ACC112 (cell line): ENCODE measurements around the gene ZFTA.
A peak's percentile ranks its signal among the peaks of the same experiment; 100 is the strongest.

Experiments
- H2AFZ ChIP-seq: fragments of 200-600 bp; sonication (generic); one replicate; pipeline ENCODE4 v1.6.0; 2017; ENCODE audit warnings: antibody characterized with exemption, low read length; ENCODE audit not compliant: unreplicated experiment
- H3K27ac ChIP-seq: fragments of 200-600 bp; sonication (generic); 2 replicates; pipeline ENCODE4 v1.5.1; 2014; ENCODE audit warnings: low read depth, mild to moderate bottlenecking, antibody characterized with exemption, low read length, moderate library complexity
- H3K27me3 ChIP-seq: fragments of 200-600 bp; sonication (generic); 2 replicates; pipeline ENCODE4 v1.6.1; 2014; ENCODE audit warnings: mild to moderate bottlenecking, antibody characterized with exemption, low read length, moderate library complexity, mixed read lengths; ENCODE audit not compliant: insufficient read depth
- H3K36me3 ChIP-seq: fragments of 200-600 bp; sonication (generic); 2 replicates; pipeline ENCODE4 v1.6.1; 2016; ENCODE audit warnings: mild to moderate bottlenecking, antibody characterized with exemption, low read length, moderate library complexity, mixed read lengths; ENCODE audit not compliant: insufficient read depth
- H3K4me1 ChIP-seq: fragments of 200-600 bp; sonication (generic); one replicate; pipeline ENCODE4 v1.6.1; 2016; ENCODE audit warnings: low read length, mixed read lengths; ENCODE audit not compliant: insufficient read depth, unreplicated experiment, control insufficient read depth
- H3K4me3 ChIP-seq: fragments of 200-600 bp; sonication (generic); 2 replicates; pipeline ENCODE4 v1.5.1; 2014; ENCODE audit warnings: mild to moderate bottlenecking, low read depth, low read length
- H3K79me2 ChIP-seq: fragments of 200-600 bp; sonication (generic); one replicate; pipeline ENCODE4 v1.6.0; 2016; ENCODE audit warnings: low read length; ENCODE audit not compliant: control insufficient read depth, unreplicated experiment, insufficient read depth

Gene ZFTA

DNA sequence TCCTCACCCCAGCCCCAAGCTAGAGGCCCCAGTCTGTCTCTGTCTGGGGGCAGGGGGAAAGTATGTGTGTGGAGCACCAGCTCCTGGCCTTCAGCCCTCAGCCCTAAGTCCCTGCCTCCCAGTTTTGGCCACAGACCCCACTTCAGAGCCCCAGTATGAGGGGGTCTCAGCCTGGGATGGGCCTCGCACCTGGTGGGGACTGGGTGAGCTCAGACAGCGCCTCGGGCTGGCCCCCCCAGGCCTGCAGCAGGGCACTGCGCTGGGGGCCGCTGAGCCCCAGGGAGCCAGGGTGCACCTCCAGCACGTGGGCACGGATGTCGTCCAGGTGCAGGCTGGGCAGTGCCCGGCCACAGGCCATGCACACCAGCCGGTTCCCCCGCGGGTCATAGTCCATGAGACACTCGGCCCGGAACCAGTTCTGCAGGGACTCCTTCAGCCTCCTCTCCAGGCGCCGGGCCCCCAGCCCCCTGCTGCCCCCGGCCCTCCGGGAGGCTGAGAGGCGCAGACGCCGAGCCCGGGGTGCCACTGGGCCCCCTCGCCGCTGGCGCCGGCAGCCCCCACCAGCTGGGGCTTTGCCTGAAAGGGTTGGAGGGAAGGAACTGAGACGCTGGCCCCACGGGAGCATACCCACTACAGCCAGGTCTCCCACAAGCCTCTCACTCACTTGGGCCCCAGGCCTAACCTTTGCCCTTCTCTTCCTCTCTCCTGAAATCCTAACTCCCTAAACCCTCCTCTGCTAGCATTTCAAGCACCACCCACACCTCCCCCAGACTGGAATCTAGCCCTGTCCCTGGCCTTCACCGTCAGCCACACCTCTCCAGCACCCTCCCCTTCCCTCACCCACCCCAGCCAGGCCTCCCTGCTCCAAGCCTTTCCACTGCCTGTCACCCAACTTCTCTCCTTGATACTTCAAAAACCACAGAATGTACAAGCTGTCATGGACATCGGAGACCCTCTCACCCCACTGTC lies 3.6 kb downstream of the ZFTA start:
- Histone ChIP-seq H2AFZ (no peak overlapping the region), H3K4me3 (no peak overlapping the region), H3K27ac (no peak overlapping the region), H3K27me3 (no peaks in the 10 kb centered on the region), H3K4me1 (peaks cover 26% of the 10 kb centered on the region), H3K79me2 (peaks cover 18% of the 10 kb centered on the region), H3K36me3 (no peaks in the 10 kb centered on the region)

DNA sequence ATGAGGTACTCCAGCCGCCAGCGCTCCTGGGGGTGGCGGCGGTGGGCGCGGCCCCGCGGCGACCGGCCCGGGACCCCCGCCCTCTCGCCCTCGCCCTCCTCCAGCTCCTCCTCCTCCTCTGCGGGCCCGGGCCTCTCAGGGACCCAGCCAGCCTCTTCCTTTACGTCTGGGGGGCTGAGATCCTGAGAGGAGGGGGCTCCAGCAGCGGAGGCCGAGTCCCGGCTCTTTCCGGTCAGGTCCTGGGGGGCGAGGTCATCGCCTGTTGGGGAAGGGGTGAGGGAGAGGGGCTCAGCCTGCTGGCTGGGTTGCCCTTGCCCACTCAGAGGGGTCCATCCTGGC lies 4.3 kb downstream of the ZFTA start:
- peaks cover 26% of the 10 kb centered on the region for H3K4me1 ChIP-seq

DNA sequence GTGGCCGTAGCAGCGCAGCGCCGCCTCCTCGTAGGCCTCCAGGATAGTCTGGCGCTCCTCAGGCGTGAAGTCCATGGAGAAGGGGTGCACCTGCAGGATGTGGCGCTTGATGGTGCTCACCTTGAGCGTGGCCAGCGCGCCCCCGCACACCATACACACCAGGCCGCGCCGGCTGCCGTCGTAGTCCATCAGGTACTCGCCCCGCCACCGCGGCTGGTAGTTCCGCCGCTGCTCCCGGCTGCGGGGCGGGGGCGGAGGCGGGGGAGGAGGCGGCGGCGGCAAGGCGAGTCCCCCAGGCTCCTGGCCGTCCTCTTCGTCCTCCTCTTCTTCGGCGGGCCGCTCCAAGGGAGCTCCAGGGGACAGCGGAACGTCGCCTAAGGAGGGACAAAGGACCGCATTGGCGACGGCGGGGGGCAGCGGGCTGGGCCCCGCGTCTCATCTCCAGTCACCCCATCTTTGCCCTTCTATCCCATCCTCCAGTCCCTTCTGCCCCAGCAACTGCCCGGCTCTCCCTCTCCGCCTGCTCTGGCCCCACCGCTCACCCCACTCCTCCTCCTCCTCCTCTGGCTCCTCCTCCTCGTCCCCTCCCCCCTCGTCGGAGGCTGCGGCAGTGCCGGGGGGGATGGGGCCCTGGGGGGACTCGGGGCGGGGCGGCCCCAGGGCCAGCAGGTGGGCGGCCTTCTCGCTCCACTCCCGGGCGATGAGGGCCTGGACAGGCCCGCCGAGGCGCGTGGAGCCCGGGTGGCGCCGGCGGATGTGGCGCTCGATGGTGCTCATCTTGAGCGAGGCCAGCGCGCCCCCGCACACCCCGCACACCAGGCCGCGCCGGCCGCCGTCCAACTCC lies 4.9 kb downstream of the ZFTA start:
- Histone ChIP-seq H3K27me3 (no peaks in the 10 kb centered on the region), H2AFZ (no peak overlapping the region), H3K4me1 (peaks cover 26% of the 10 kb centered on the region), H3K27ac (no peak overlapping the region), H3K36me3 (no peaks in the 10 kb centered on the region), H3K4me3 (peak overlapping the region; percentile 42), H3K79me2 (peaks cover 18% of the 10 kb centered on the region)

More for the DNA sequence above, 4.3 kb downstream of the ZFTA start:
- Histone ChIP-seq H3K4me3 (no peak overlapping the region), H3K79me2 (peaks cover 18% of the 10 kb centered on the region), H3K36me3 (no peaks in the 10 kb centered on the region), H2AFZ (no peak overlapping the region), H3K27me3 (no peaks in the 10 kb centered on the region), H3K27ac (no peak overlapping the region)

DNA sequence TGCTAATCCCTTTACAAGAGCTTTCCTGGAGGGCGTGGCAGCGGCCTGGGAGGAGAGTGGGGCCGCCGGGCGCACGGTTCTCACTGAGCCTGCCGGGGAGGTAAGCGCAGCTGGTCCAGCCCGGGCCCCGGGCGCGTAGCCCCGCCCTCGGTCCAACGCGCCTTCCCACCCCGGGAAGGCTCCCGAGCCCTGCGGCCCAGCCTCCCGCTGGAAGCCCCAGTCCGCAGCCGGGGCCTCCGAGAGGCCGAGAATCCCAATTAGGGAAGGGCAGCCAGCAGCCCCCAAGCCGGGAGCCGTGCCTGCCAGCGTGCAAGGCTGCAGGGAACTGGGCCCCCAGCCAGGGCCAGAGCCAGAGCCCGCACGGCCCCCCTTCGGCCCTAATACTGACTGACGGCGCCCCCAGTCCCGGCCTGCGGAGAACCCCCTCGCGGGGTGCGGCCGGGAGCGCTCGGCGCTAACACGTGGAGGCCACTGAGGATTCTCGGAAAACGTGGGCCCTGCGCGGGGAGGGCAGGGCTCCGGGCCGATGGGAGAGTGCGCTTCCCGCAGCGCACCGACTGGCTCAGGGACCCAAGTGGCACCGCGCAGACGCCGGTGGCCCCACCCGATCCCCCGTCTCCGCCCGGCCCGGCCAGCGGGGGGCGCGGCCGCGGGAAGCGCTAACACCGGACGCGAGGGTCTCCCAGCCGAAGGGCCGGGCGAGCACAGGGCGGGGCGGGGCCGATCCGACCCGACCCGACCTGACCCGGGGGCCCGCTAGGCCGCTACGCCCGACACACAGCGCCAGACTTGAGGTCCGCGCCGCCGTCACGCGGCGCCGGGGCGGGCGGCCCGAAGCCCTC lies 5.7 kb downstream of the ZFTA start:
- Histone ChIP-seq H3K4me3 (peak overlapping the region; percentile 42), H3K27me3 (no peaks in the 10 kb centered on the region), H3K36me3 (no peaks in the 10 kb centered on the region), H2AFZ (no peak overlapping the region), H3K4me1 (peaks cover 26% of the 10 kb centered on the region), H3K79me2 (peaks cover 18% of the 10 kb centered on the region), H3K27ac (no peak overlapping the region)

DNA sequence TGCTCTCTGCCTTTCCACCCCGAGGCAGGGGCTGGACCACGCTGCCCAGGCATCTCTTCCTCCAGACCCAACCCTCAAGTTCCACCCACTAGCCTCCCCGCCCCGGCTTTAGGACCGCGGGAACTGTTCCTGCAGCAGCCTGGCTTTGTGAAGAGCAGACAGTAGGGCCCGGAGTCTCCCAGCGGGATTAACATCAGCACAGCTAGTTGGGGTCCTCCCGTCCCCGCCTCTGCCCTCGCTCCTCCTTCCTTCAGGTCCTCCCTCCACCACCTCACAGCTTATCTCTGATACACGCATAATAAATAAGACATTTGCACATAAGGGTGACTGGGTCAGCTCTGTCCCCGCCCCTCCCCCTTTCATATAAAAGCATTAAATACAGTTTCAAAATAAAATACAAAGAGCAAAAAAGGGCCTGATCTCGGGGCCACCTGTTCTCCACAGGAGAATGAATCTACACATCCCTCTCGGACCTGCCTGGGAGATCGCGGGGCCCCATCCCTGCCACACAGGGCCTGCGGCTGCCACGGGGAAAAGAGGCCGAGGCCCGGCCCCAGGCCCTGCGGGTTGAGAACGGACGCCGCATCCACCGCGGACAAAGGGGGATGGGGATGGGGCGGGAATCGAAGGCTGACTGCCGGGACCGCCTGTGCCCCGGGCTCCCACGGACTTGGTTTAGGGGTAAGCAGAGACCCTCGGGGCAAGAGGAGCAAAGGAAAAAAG lies 6.5 kb downstream of the ZFTA start:
- Histone ChIP-seq H3K4me3 (no peak overlapping the region), H2AFZ (no peak overlapping the region), H3K27me3 (no peaks in the 10 kb centered on the region), H3K27ac (no peak overlapping the region), H3K79me2 (peaks cover 18% of the 10 kb centered on the region), H3K36me3 (no peaks in the 10 kb centered on the region), H3K4me1 (peaks cover 23% of the 10 kb centered on the region)

DNA sequence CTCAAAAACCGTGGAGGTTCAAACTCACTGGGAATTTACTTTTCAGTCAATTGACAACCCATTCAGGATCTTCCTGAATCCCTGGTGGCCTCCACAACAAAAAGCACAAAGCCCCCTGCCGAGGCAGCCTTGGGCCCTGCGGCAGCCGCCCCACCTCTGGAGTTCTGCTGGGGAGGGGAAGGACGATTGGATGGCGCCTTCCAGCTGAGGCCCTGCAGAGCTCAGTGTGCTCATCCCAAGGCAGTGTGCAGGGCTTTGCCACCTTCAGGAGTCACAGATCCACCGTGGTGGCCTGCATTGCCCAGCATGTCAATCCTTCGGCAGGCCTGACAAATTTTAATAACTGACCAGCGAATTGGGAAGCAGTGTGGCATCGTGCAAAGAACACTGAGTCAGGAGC lies 7.4 kb downstream of the ZFTA start:
- H2AFZ ChIP-seq, result no peak overlapping the region
- peaks cover 11% of the 10 kb centered on the region for H3K79me2 ChIP-seq
- no peak overlapping the region for H3K4me3 ChIP-seq
- no peaks in the 10 kb centered on the region for H3K36me3 ChIP-seq
- H3K4me1 ChIP-seq, result peaks cover 14% of the 10 kb centered on the region
- no peak overlapping the region for H3K27ac ChIP-seq
- H3K27me3 ChIP-seq, result no peaks in the 10 kb centered on the region

DNA sequence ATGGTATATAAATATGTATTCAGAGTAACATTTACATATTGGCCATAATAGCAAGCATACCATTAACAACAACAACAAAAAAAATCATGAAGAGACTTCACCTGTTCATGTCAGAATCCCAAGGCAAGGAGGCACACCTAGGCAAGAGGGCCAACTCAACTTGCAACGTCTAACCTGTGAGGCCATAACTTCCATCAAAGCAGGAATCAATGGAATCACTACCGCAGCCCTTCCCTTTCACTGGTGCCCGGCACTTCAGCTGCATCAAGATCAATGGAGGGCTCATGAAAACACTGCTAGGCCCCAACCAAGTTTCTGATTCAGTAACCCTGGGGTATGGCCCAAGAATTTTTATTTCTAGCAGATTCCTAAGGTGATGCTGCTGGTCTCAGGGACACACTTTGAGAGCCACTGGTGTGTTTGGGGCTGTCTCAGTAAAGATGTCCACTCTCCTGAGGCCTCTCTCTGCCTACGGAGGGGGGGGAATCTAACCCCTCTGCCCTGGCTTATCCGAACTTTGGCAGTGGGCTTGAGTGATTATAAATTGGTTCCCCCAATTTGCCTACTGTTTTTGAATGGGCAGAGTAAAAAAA lies 8.0 kb downstream of the ZFTA start:
- Histone ChIP-seq H3K27me3 (no peaks in the 10 kb centered on the region), H3K4me1 (peaks cover 12% of the 10 kb centered on the region), H3K36me3 (no peaks in the 10 kb centered on the region), H3K27ac (no peak overlapping the region), H3K4me3 (no peak overlapping the region), H3K79me2 (peaks cover 5% of the 10 kb centered on the region), H2AFZ (no peak overlapping the region)

DNA sequence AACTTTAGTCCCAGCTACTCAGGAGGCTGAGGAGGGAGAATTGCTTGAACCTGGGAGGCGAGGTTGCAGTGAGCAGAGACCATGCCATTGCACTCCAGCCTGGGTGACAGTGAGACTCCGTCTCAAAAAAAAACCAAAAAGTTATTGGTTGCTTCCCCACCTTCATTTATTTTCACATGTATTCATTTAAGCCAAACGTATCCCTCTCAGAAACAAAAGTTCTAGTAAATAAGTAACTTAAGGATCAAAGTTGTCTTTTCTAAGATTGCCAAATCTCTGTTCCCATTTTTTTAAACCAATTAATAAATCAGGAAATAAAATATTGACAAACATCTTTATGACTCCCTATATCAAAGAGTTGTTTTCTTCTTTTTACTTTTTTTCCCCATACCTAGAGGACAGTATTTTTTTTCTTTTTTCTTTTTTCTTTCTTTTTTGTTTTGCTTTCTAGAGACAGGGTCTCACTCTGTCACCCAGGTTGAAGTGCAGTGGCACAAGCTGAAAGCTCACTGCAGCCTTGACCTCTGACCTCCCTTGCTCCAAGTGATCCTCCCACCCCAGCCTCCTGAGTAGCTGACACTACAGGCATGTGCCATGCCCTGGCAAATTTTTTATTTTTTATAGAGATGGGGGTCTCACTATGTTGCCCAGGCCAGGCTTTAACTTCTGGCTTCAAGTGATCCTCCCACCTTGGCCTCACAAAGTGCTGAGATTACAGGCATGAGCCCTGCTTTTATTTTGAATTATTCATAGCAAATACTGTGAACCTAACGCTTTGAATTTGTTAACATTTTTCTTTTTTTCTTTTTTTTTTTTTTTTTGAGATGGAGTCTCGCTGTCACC lies 11.4 kb downstream of the ZFTA start:
- Histone ChIP-seq H3K79me2 (no peaks in the 10 kb centered on the region), H3K36me3 (peaks cover 14% of the 10 kb centered on the region; the same call in 1 of the 2 replicates), H3K4me3 (no peak overlapping the region), H3K4me1 (no peaks in the 10 kb centered on the region), H3K27ac (no peak overlapping the region), H3K27me3 (no peaks in the 10 kb centered on the region), H2AFZ (no peak overlapping the region)

DNA sequence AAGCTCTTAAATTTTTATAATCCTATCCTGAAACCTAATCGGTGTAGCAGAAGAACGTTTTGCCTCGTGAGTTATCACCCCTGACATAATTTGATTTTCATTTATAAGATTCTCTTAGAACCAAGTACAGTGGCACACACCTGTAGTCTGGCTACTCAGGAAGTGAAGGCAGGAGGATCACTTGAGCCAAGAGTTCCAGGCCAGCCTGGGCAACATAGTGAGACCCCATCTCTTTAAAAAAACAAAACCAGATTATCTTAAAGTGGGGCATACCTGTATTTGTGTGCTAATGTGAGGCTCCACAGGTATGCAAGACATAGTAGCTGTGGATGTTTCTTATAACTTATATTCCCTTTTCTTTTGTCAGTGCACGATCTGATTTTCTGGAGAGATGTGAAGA lies 19.0 kb downstream of the ZFTA start:
- H3K27me3 ChIP-seq, result no peaks in the 10 kb centered on the region
- H3K79me2 ChIP-seq, result no peaks in the 10 kb centered on the region
- no peak overlapping the region for H3K27ac ChIP-seq
- H3K4me3 ChIP-seq, result no peak overlapping the region
- peaks cover 14% of the 10 kb centered on the region; the same call in 1 of the 2 replicates for H3K36me3 ChIP-seq
- H3K4me1 ChIP-seq, result no peaks in the 10 kb centered on the region
- H2AFZ ChIP-seq, result no peak overlapping the region
